GM12891 (cell line): ENCODE data around the gene ANKRD45.

ENCODE experiments used
- POLR2A ChIP-seq: IDR thresholded peaks from 2 replicates; pipeline ENCODE4 v1.6.1; 2011; ENCODE audit warnings: low read depth, low read length, control low read depth
- POLR2AphosphoS5 ChIP-seq: IDR thresholded peaks from 2 replicates; pipeline ENCODE4 v1.6.1; 2011; ENCODE audit warnings: low read depth, low read length, control low read depth
- POU2F2 ChIP-seq: IDR thresholded peaks from 2 replicates; pipeline ENCODE4 v1.6.1; 2011; ENCODE audit warnings: low read depth, mild to moderate bottlenecking, control low read depth, low read length, moderate library complexity
- TAF1 ChIP-seq: IDR thresholded peaks from 2 replicates; pipeline ENCODE4 v1.6.1; 2011; ENCODE audit warnings: low read depth, low read length, control low read depth

GRCh38 chr1:173627269-173627668, 42.4 kb downstream of the ANKRD45 start:
- TF ChIP-seq POLR2AphosphoS5 (no peak), TAF1 (no peak), POLR2A (no peak), POU2F2 (no peak)
